GM20000 (cell line): Measurements from ENCODE around the gene HOXB4.

Source experiments
- DNase-seq: peaks from one replicate; pipeline ENCODE4 v3.0.0; 2012; ENCODE audit warnings: low spot score
- CTCF ChIP-seq: IDR thresholded peaks from 2 replicates; pipeline ENCODE4 v1.5.1; 2012; ENCODE audit warnings: mild to moderate bottlenecking, control low read depth; ENCODE audit errors: extremely low read depth, missing control alignments

HOXB4 gene

DNA sequence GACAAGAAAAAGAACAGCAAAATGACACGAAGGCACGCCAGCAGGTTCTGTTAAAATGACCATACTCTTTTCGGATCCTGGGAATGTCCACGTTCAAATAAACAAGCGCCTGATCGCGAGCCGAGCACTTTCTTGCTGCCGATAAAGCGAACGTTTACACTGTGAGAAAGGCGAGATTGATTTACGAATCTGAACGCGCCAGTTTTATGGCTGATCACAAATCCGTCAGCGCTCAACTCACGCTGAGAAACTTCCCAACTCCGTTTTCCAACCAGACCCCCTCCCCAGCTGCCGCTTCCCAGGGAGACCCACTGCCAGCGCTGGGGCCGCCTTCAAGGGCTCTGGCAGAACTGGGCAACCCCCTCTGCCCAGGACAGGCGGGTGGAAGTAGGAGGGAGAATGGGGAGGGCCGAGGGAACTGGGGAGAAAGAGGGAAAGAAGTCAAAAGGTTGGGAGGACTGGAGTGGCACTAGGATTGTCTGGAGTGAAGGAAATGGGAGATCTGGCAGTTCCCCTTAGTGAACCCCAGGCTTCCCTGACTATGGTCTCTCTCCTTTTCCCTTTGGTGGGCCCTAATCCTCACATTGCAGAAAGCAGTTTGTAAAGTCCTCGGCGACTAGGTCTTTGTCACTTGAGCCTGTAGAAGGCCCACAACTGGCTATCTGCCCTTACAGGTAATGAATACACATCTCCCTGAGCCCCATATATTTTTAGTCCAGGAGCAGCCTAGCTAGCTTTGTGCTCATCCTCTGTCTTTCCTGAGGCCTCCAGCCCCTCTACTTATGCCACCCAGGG is 6.9 kb downstream of the HOXB4 start:
- TF ChIP-seq CTCF, result no peak
- no peak for DNase-seq

GRCh38 chr17:48570325-48571023 is 7.7 kb downstream of the HOXB4 start:
- no peak for TF ChIP-seq CTCF
- DNase-seq, result no peak

DNA sequence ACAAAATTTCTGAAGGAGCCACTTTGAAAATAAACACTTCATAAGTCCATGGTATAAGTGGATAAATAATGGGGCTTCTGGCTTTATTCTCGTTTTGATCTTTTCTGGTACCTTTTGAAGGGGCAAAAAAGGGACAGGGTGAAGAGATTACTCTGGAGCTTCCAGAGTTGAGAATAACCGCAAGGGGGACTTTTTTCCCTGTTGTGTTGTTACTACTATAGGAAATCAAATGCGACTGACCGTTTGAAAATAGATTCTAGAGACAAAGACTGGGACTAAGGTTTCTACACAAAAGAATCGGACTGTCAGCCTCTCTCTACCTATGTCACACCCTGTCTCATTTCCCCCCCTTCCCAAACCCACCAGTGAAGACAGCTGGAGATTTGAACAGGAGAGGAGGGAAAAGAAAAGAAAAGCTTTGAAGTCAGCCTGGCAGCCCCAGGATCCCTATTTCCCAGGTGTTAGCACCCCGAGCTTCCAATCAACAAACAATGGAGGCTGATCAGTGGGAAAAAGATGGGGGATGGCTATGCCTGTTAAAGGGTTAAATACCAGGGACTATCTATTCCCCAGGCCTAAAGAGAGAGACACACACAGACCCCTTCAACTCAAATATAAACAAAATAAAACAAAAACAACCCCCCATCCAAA is 8.4 kb downstream of the HOXB4 start:
- TF ChIP-seq CTCF, result no peak

DNA sequence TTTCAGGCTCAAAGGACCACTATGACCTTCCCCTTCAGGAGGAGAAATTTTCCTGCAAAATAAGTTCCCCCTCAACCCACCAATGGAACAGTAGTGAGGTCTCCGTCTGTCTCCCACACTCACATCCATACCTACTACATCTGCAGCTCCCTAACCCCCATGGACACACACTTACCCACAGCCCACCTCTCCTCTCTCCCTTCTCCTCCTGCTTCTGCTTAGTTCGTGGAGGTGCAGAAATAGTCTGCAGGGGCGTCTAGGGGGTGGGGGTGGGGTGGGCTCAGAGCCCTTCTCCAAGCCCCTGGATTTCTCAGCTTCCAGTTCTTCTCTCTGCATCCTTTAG is 8.9 kb downstream of the HOXB4 start:
- no peak for TF ChIP-seq CTCF
- DNase-seq, result no peak

More for the DNA sequence above, 8.4 kb downstream of the HOXB4 start:
- no peak for DNase-seq

- no peak for DNase-seq
- no peak for TF ChIP-seq CTCF
These were observed 9.5 kb downstream of the HOXB4 start for GRCh38 chr17:48568499-48569239.

DNA sequence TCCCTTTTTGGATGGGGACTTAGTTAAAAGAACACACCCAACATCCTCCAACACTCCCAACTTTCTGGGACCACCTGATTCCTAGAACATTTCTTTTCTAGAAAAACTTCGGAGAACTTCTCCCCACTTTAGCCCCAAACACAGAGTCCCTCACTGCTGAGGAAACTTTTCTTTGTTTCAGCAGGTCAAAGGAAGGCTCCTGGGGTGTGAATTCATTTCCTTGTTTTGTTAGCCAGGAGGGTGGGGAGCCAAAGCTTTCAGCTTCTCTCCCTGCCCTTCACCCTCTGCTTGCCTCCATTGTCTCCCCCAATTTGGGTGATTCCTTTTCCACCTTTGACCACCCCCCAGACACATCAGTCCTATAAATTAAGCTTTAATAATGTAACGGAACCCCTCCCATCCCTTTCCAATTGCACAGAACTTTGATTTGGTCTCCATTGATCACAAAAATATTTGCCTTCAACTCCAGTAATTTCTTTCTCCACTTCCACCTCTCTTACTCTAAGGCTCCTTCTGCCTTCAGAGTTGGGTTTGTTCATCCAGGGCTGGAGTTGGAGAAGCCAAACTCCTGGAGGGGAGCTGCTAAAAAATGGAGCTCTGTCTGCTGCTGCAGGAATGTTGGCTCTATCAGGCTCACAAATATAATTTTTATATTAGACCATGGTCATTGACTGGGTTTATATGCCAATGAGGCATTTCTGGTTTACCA is 10.3 kb downstream of the HOXB4 start:
- no peak for TF ChIP-seq CTCF
- DNase-seq, result no peak
